ENCODE data around the gene SYT2. TPM values are rescaled to one million over a fixed set of nuclear protein-coding genes. Genes with fewer than 3 reads are reported as not detected.

The SYT2 gene
- total RNA-seq, 1 experiment from 2014 or later, result 0.09 TPM

- no peaks in the 10 kb centered on the region for H3K9me3 Mint-ChIP-seq (ENCODE audit: unreplicated experiment)
- intact Hi-C loops (cut with micrococcal nuclease; ENCODE audit: unreplicated experiment), result no loop called here
- ChIA-PET CTCF (no interaction called here), POLR2A (no interaction called here)
- BruUV-seq (replicated peaks), result no TSS peak
- no peak overlapping the region for H3K27ac Mint-ChIP-seq (ENCODE audit: unreplicated experiment)
- TF ChIP-seq, protein P1, sequence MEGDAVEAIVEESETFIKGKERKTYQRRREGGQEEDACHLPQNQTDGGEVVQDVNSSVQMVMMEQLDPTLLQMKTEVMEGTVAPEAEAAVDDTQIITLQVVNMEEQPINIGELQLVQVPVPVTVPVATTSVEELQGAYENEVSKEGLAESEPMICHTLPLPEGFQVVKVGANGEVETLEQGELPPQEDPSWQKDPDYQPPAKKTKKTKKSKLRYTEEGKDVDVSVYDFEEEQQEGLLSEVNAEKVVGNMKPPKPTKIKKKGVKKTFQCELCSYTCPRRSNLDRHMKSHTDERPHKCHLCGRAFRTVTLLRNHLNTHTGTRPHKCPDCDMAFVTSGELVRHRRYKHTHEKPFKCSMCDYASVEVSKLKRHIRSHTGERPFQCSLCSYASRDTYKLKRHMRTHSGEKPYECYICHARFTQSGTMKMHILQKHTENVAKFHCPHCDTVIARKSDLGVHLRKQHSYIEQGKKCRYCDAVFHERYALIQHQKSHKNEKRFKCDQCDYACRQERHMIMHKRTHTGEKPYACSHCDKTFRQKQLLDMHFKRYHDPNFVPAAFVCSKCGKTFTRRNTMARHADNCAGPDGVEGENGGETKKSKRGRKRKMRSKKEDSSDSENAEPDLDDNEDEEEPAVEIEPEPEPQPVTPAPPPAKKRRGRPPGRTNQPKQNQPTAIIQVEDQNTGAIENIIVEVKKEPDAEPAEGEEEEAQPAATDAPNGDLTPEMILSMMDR (IDR thresholded peaks at IDR 0.05; ENCODE audit: insufficient read depth in 1 of 2, low read depth in 1 of 2, low read length in 1 of 2, severe bottlenecking in 1 of 2, unreplicated experiment in 1 of 2), result no peak
- Histone ChIP-seq H3K4me1 (no peaks in the 10 kb centered on the region), H3K4me3 (ENCODE audit: low read depth, low read length) (no peak overlapping the region), H3K36me3 (ENCODE audit: control insufficient read depth, insufficient read depth, low read length) (no peaks in the 10 kb centered on the region), H3K27me3 (replicated peaks; ENCODE audit: control insufficient read depth, insufficient read depth, low read length) (no peaks in the 10 kb centered on the region), H3K9me3 (no peaks in the 10 kb centered on the region)
- peaks cover 30% of the 10 kb centered on the region for H3K27me3 Mint-ChIP-seq (ENCODE audit: insufficient read depth, unreplicated experiment)
- DNase-seq, result no peak
- H3K36me3 Mint-ChIP-seq (ENCODE audit: insufficient read depth, unreplicated experiment), result no peaks in the 10 kb centered on the region
- no peak overlapping the region for H3K4me3 Mint-ChIP-seq (ENCODE audit: unreplicated experiment)
- H3K4me1 Mint-ChIP-seq (ENCODE audit: low read depth, unreplicated experiment), result no peaks in the 10 kb centered on the region
Observed at GRCh38 chr1:202689493-202690342, 20.5 kb downstream of the SYT2 start.

DNA sequence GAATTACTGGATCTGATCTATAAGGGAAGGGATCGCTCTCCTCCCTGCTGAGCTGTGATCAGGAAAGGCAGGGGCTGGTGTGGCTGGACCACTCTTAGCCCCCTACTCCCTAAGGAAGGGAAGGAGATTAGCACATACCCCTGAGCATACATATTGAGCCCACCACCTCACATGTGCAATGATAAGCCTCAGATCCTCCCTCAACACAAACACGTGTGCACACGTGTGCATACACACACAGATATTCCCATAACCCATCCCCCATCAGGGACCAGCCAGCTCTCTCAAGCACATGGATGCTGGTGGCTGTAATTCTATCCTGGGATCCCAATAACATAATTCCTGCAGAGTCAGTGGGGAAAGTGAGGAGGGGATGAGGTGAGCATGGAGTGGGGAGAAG lies 21.2 kb downstream of the SYT2 start:
- Mint-ChIP-seq H3K27ac (ENCODE audit: unreplicated experiment) (no peak overlapping the region), H3K36me3 (ENCODE audit: insufficient read depth, unreplicated experiment) (no peaks in the 10 kb centered on the region), H3K4me1 (ENCODE audit: low read depth, unreplicated experiment) (no peaks in the 10 kb centered on the region), H3K27me3 (ENCODE audit: insufficient read depth, unreplicated experiment) (peaks cover 33% of the 10 kb centered on the region), H3K9me3 (ENCODE audit: unreplicated experiment) (no peaks in the 10 kb centered on the region), H3K4me3 (ENCODE audit: unreplicated experiment) (no peak overlapping the region)
- Histone ChIP-seq H3K27me3 (replicated peaks; ENCODE audit: control insufficient read depth, insufficient read depth, low read length) (no peaks in the 10 kb centered on the region), H3K4me1 (no peaks in the 10 kb centered on the region), H3K9me3 (no peaks in the 10 kb centered on the region), H3K4me3 (ENCODE audit: low read depth, low read length) (no peak overlapping the region), H3K36me3 (ENCODE audit: control insufficient read depth, insufficient read depth, low read length) (no peaks in the 10 kb centered on the region)
- DNase-seq, result no peak
- no TSS peak for BruUV-seq (replicated peaks)
- TF ChIP-seq, protein P1 (IDR thresholded peaks at IDR 0.05; ENCODE audit: insufficient read depth in 1 of 2, low read depth in 1 of 2, low read length in 1 of 2, severe bottlenecking in 1 of 2, unreplicated experiment in 1 of 2), result no peak
- ChIA-PET CTCF (no interaction called here), POLR2A (no interaction called here)
- intact Hi-C loops (cut with micrococcal nuclease; ENCODE audit: unreplicated experiment), result no loop called here

- intact Hi-C loops (cut with micrococcal nuclease; ENCODE audit: unreplicated experiment), result no loop called here
- H3K27me3 ChIP-seq (replicated peaks; ENCODE audit: control insufficient read depth, insufficient read depth, low read length), result no peaks in the 10 kb centered on the region
- ChIA-PET POLR2A (no interaction called here), CTCF (no interaction called here)
- no peaks in the 10 kb centered on the region for H3K4me1 ChIP-seq
- Mint-ChIP-seq H3K9me3 (ENCODE audit: unreplicated experiment) (no peaks in the 10 kb centered on the region), H3K27me3 (ENCODE audit: insufficient read depth, unreplicated experiment) (peaks cover 34% of the 10 kb centered on the region), H3K4me3 (ENCODE audit: unreplicated experiment) (no peak overlapping the region), H3K4me1 (ENCODE audit: low read depth, unreplicated experiment) (no peaks in the 10 kb centered on the region), H3K27ac (ENCODE audit: unreplicated experiment) (no peak overlapping the region), H3K36me3 (ENCODE audit: insufficient read depth, unreplicated experiment) (no peaks in the 10 kb centered on the region)
- no peak overlapping the region for H3K4me3 ChIP-seq (ENCODE audit: low read depth, low read length)
- TF ChIP-seq, protein P1 (IDR thresholded peaks at IDR 0.05; ENCODE audit: insufficient read depth in 1 of 2, low read depth in 1 of 2, low read length in 1 of 2, severe bottlenecking in 1 of 2, unreplicated experiment in 1 of 2), result no peak
- no peak for DNase-seq
- no peaks in the 10 kb centered on the region for H3K9me3 ChIP-seq
- no TSS peak for BruUV-seq (replicated peaks)
- H3K36me3 ChIP-seq (ENCODE audit: control insufficient read depth, insufficient read depth, low read length), result no peaks in the 10 kb centered on the region
Observed at GRCh38 chr1:202688401-202688800, 21.9 kb downstream of the SYT2 start.
